HepG2 (cell line): ENCODE results near the gene TACO1.

Source experiments
- EHMT2 ChIP-seq: fragments of 200-600 bp; sonication (generic); IDR thresholded peaks from 2 replicates; pipeline ENCODE4 v1.7.0; 2017; ENCODE audit warnings: antibody characterized with exemption, low read depth, low read length, borderline replicate concordance
- IRF2 ChIP-seq: IDR thresholded peaks from 2 replicates; pipeline ENCODE4 v1.6.1; 2018; ENCODE audit warnings: missing genetic modification reagents, missing compliant biosample characterization
- POLR2AphosphoS2 ChIP-seq: IDR thresholded peaks from 2 replicates; pipeline ENCODE4 v1.6.1; 2011; ENCODE audit warnings: low read depth, low read length, improper control_type of control experiment

GRCh38 chr17:63610854-63611253 is 10.2 kb downstream of the TACO1 start:
- TF ChIP-seq POLR2AphosphoS2 (no peak), EHMT2 (no peak), IRF2 (CRISPR knock-in tag) (no peak)
